Dendritic cell treated with granulocyte-macrophage colony-stimulating factor and Interleukin-4, amounts not matched to agents 40 ng/mL and 50 ng/mL, for 4 days (primary cell): Measurements from ENCODE around the gene CLCN2.

Source experiments
- H3K27ac Mint-ChIP-seq: one replicate; pipeline ENCODE4 v1.8.0; 2022; ENCODE audit warnings: mild to moderate bottlenecking, mixed read lengths
- H3K27me3 Mint-ChIP-seq: one replicate; pipeline ENCODE4 v1.8.0; 2022; ENCODE audit warnings: mild to moderate bottlenecking, mixed read lengths
- H3K36me3 Mint-ChIP-seq: one replicate; pipeline ENCODE4 v1.8.0; 2022; ENCODE audit warnings: low read depth, mixed read lengths
- H3K4me1 Mint-ChIP-seq: one replicate; pipeline ENCODE4 v1.8.0; 2022; ENCODE audit warnings: low read depth, mixed read lengths
- H3K4me3 Mint-ChIP-seq: one replicate; pipeline ENCODE4 v1.8.0; 2022; ENCODE audit warnings: mild to moderate bottlenecking, moderate library complexity, mixed read lengths
- H3K9me3 Mint-ChIP-seq: one replicate; pipeline ENCODE4 v1.8.0; 2022; ENCODE audit warnings: mixed read lengths
- intact Hi-C: fragments of 100-400 bp; cut with micrococcal nuclease; formaldehyde crosslinking; loops from one replicate; pipeline ENCODE4 v1.15.0; 2022

The CLCN2 gene

GRCh38 chr3:184306341-184306972 lies 54.9 kb downstream of the CLCN2 start:
- peaks cover 87% of the 10 kb centered on the region for H3K36me3 Mint-ChIP-seq
- intact Hi-C loops = no loop called here
- H3K4me3 Mint-ChIP-seq = no peak overlapping the region
- H3K9me3 Mint-ChIP-seq = no peaks in the 10 kb centered on the region
- H3K27ac Mint-ChIP-seq = no peak overlapping the region
- no peaks in the 10 kb centered on the region for H3K27me3 Mint-ChIP-seq
- H3K4me1 Mint-ChIP-seq = peaks cover 5% of the 10 kb centered on the region

- Mint-ChIP-seq H3K27me3 (no peaks in the 10 kb centered on the region), H3K4me3 (no peak overlapping the region), H3K4me1 (peaks cover 12% of the 10 kb centered on the region), H3K27ac (no peak overlapping the region), H3K9me3 (no peaks in the 10 kb centered on the region), H3K36me3 (peaks cover 96% of the 10 kb centered on the region)
- intact Hi-C loops = no loop called here
These were observed 55.8 kb downstream of the CLCN2 start for GRCh38 chr3:184305577-184305976.

GRCh38 chr3:184300378-184300720 lies 61.1 kb downstream of the CLCN2 start:
- intact Hi-C loops = no loop called here
- no peaks in the 10 kb centered on the region for H3K27me3 Mint-ChIP-seq
- H3K9me3 Mint-ChIP-seq = no peaks in the 10 kb centered on the region
- no peak overlapping the region for H3K4me3 Mint-ChIP-seq
- no peak overlapping the region for H3K27ac Mint-ChIP-seq
- peaks cover 24% of the 10 kb centered on the region for H3K4me1 Mint-ChIP-seq
- H3K36me3 Mint-ChIP-seq = peaks cover 61% of the 10 kb centered on the region

- peaks cover 3% of the 10 kb centered on the region for H3K27me3 Mint-ChIP-seq
- no peaks in the 10 kb centered on the region for H3K9me3 Mint-ChIP-seq
- peaks cover 29% of the 10 kb centered on the region for H3K4me1 Mint-ChIP-seq
- H3K4me3 Mint-ChIP-seq = peak overlapping the region; percentile 98
- intact Hi-C loops = loop anchor here (1.0 to 5.0 kb wide), 6 partner anchors 15 to 165 kb away; partner anchors contain the start of genes ABCF3, ALG3, AP2M1 and EEF1AKMT4
- peaks cover 55% of the 10 kb centered on the region for H3K36me3 Mint-ChIP-seq
- H3K27ac Mint-ChIP-seq = peak overlapping the region; percentile 91
These were observed 61.7 kb downstream of the CLCN2 start for GRCh38 chr3:184299488-184300377.

- H3K4me3 Mint-ChIP-seq = peak within 1 kb of the TSS; percentile 98
- intact Hi-C loops = loop anchor here (1.0 to 5.0 kb wide), 6 partner anchors 15 to 164 kb away; partner anchors contain the start of genes ABCF3, ALG3, AP2M1 and EEF1AKMT4
- peaks cover 3% of the 10 kb centered on the region for H3K27me3 Mint-ChIP-seq
- peaks cover 31% of the 10 kb centered on the region for H3K4me1 Mint-ChIP-seq
- H3K36me3 Mint-ChIP-seq = peaks cover 47% of the 10 kb centered on the region
- H3K27ac Mint-ChIP-seq = peak within 1 kb of the TSS; percentile 91
- no peaks in the 10 kb centered on the region for H3K9me3 Mint-ChIP-seq
These were observed 62.5 kb downstream of the CLCN2 start, which contains the start of gene PSMD2 for GRCh38 chr3:184298759-184299487. PSMD2 (plus strand) TSS chr3:184299241; CDS start chr3:184299267, 26 bp downstream.

GRCh38 chr3:184296616-184297015 lies 64.8 kb downstream of the CLCN2 start:
- intact Hi-C loops = loop anchor here (5.0 kb wide), 1 partner anchor 109 kb away; the partner anchor contains the start of gene ABCF3
- H3K27me3 Mint-ChIP-seq = peaks cover 3% of the 10 kb centered on the region
- H3K36me3 Mint-ChIP-seq = peaks cover 23% of the 10 kb centered on the region
- H3K4me1 Mint-ChIP-seq = peaks cover 27% of the 10 kb centered on the region
- no peak overlapping the region for H3K27ac Mint-ChIP-seq
- H3K9me3 Mint-ChIP-seq = no peaks in the 10 kb centered on the region
- no peak overlapping the region for H3K4me3 Mint-ChIP-seq
